Measurements from ENCODE around the gene LRCH1. TPM values are rescaled to one million over a fixed set of nuclear protein-coding genes. Genes with fewer than 3 reads are reported as not detected.

LRCH1 gene
- 10 to 100 TPM; 54.3 to 72.2 (median 57.4) TPM for total RNA-seq

- ATAC-seq: peak; percentile 92
- Histone ChIP-seq H3K36me3 (no peaks in the 10 kb centered on the region), H3K27me3 (no peaks in the 10 kb centered on the region), H3K4me1 (peaks cover 0 to 50% (median 7%) of the 10 kb centered on the region in 3 donors), H3K4me3 (peak within 1 kb of the TSS; percentile 88 to 100), H3K27ac (peak within 1 kb of the TSS; percentile 81 to 98 (median 98)), H3K9me3 (no peaks in the 10 kb centered on the region)
- WGBS, 2 donors (ENCODE audit: low coverage in 1 of 2): no CpG with 5 or more reads among the region's 66 CpGs
- TF ChIP-seq POLR2A (IDR thresholded peaks at IDR 0.05): peak in 1 of 2 donors; percentile 16
- peak in 2 of 4 experiments; percentile 2 to 21 for TF ChIP-seq CTCF (IDR thresholded peaks at IDR 0.05)
- TF ChIP-seq POLR2AphosphoS5 (IDR thresholded peaks at IDR 0.05): peak; percentile 63
- no peak for TF ChIP-seq EP300 (IDR thresholded peaks at IDR 0.05)
Measured at GRCh38 chr13:46552889-46553520, at the start of gene LRCH1. TSS of gene LRCH1 (plus strand) at chr13:46553170. CDS start at chr13:46553397, 227 bp downstream.

GRCh38 chr13:46504036-46504435 lies 48.9 kb upstream of the LRCH1 start:
- Histone ChIP-seq H3K4me3 (no peak overlapping the region), H3K36me3 (no peaks in the 10 kb centered on the region), H3K9me3 (no peaks in the 10 kb centered on the region), H3K27me3 (no peaks in the 10 kb centered on the region), H3K4me1 (no peaks in the 10 kb centered on the region), H3K27ac (no peak overlapping the region)
- TF ChIP-seq CTCF (IDR thresholded peaks at IDR 0.05) (no peak), EP300 (IDR thresholded peaks at IDR 0.05) (no peak)
- no peak for ATAC-seq
- WGBS, 2 donors (ENCODE audit: low coverage in 1 of 2): 65 to 100% methylated on average over 2 of the region's 2 CpGs

GRCh38 chr13:46507981-46508380 lies 45.0 kb upstream of the LRCH1 start:
- ATAC-seq: no peak
- Histone ChIP-seq H3K27ac (no peak overlapping the region), H3K4me3 (no peak overlapping the region), H3K36me3 (no peaks in the 10 kb centered on the region), H3K4me1 (no peaks in the 10 kb centered on the region), H3K9me3 (no peaks in the 10 kb centered on the region), H3K27me3 (no peaks in the 10 kb centered on the region)
- 77% methylated on average over 1 of the region's 1 CpG; no CpG with 5 or more reads in 1 of the 2 donors for WGBS, 2 donors (ENCODE audit: low coverage in 1 of 2)
- TF ChIP-seq POLR2AphosphoS5 (IDR thresholded peaks at IDR 0.05) (no peak), EP300 (IDR thresholded peaks at IDR 0.05) (no peak), POLR2A (IDR thresholded peaks at IDR 0.05) (no peak), CTCF (IDR thresholded peaks at IDR 0.05) (no peak)

- H3K9me3 ChIP-seq: no peaks in the 10 kb centered on the region
- no peak for TF ChIP-seq EP300 (IDR thresholded peaks at IDR 0.05)
- no peak for TF ChIP-seq POLR2A (IDR thresholded peaks at IDR 0.05)
- TF ChIP-seq POLR2AphosphoS5 (IDR thresholded peaks at IDR 0.05): no peak
- TF ChIP-seq CTCF (IDR thresholded peaks at IDR 0.05): no peak
- H3K36me3 ChIP-seq: no peaks in the 10 kb centered on the region
- no peaks in the 10 kb centered on the region for H3K4me1 ChIP-seq
- no peak for ATAC-seq
- WGBS, 2 donors (ENCODE audit: low coverage in 1 of 2): 88 to 90% methylated on average over 4 of the region's 4 CpGs
- H3K4me3 ChIP-seq: no peak overlapping the region
- H3K27me3 ChIP-seq: no peaks in the 10 kb centered on the region
- no peak overlapping the region for H3K27ac ChIP-seq
Measured at GRCh38 chr13:46509981-46510380, 43.0 kb upstream of the LRCH1 start.

GRCh38 chr13:46515803-46516202 lies 37.2 kb upstream of the LRCH1 start:
- WGBS, 2 donors (ENCODE audit: low coverage in 1 of 2): 100% methylated on average over 2 of the region's 2 CpGs
- no peak for TF ChIP-seq CTCF (IDR thresholded peaks at IDR 0.05)
- TF ChIP-seq POLR2A (IDR thresholded peaks at IDR 0.05): no peak
- TF ChIP-seq EP300 (IDR thresholded peaks at IDR 0.05): no peak
- no peak for TF ChIP-seq POLR2AphosphoS5 (IDR thresholded peaks at IDR 0.05)
- no peak for ATAC-seq
- Histone ChIP-seq H3K9me3 (no peaks in the 10 kb centered on the region), H3K4me3 (no peak overlapping the region), H3K27me3 (no peaks in the 10 kb centered on the region), H3K27ac (no peak overlapping the region), H3K4me1 (no peaks in the 10 kb centered on the region), H3K36me3 (no peaks in the 10 kb centered on the region)
